H1 (cell line): ENCODE measurements around the gene PARK7. TPM values are rescaled to one million over a fixed set of nuclear protein-coding genes. Genes with fewer than 3 reads are reported as not detected.

Source experiments
- CTCF ChIA-PET: fragments of 300-600 bp; sonication (Branson Sonifier 250); formaldehyde crosslinking; loops from one replicate; lab custom pipeline; 2021; ENCODE audit not compliant: partially characterized antibody; lab: Charles Lee
- POLR2A ChIA-PET: fragments of 300-600 bp; sonication (Branson Sonifier 250); formaldehyde crosslinking; loops from one replicate; lab custom pipeline; 2021; ENCODE audit warnings: inconsistent platforms; ENCODE audit not compliant: partially characterized antibody; lab: Charles Lee
- DNase-seq, 2 experiments: peaks; one replicate each; pipeline versions ENCODE4 v3.0.0 to v3.0.0-alpha.2; 2010 to 2022; ENCODE audit warnings: low spot score in 2 of 2, low read depth in 1 of 2, mixed read lengths in 1 of 2
- FAIRE-seq: peaks from 2 replicates; lab custom pipeline; 2011; peaks lifted over from hg19 to GRCh38; lab: Jason Lieb, UNC
- H2AFZ ChIP-seq: 2 replicates; pipeline ENCODE4 v1.8.1; 2012; ENCODE audit warnings: low read length, inconsistent platforms
- H2AK5ac ChIP-seq: 2 replicates; pipeline ENCODE4 v1.6.1; 2013; ENCODE audit warnings: low read depth, low read length
- H2BK120ac ChIP-seq: replicated peaks from 2 replicates; pipeline ENCODE3; 2013; ENCODE audit warnings: low read depth, low read length, inconsistent platforms
- H2BK12ac ChIP-seq: 2 replicates; pipeline ENCODE4 v1.6.1; 2013; ENCODE audit warnings: low read depth, low read length
- H2BK15ac ChIP-seq: 2 replicates; pipeline ENCODE4 v1.6.1; 2013; ENCODE audit warnings: low read length
- H2BK20ac ChIP-seq: 2 replicates; pipeline ENCODE4 v1.6.1; 2013; ENCODE audit warnings: low read length
- H2BK5ac ChIP-seq: 2 replicates; pipeline ENCODE4 v1.6.1; 2013; ENCODE audit warnings: low read depth, low read length
- H3K14ac ChIP-seq: 2 replicates; pipeline ENCODE4 v1.6.1; 2013; ENCODE audit warnings: inconsistent platforms; ENCODE audit not compliant: insufficient read length
- H3K18ac ChIP-seq: 2 replicates; pipeline ENCODE4 v1.6.1; 2013; ENCODE audit warnings: low read length; ENCODE audit errors: extremely low read depth
- H3K23ac ChIP-seq: 2 replicates; pipeline ENCODE4 v1.6.1; 2013; ENCODE audit warnings: inconsistent platforms; ENCODE audit not compliant: insufficient read length
- H3K23me2 ChIP-seq: 2 replicates; pipeline ENCODE4 v1.6.1; 2013; ENCODE audit warnings: low read depth, low read length
- H3K27ac ChIP-seq: 2 replicates; pipeline ENCODE4 v1.6.1; 2011; ENCODE audit warnings: low read depth, low read length, inconsistent platforms
- H3K27me3 ChIP-seq, 4 experiments: replicated peaks in 1 of 4; 1 replicate in 1 of 4; 2 replicates in 3 of 4; pipeline versions ENCODE4 v1.6.1 to v1.8.1; 2011 to 2013; ENCODE audit warnings: low read length in 3 of 4, mild to moderate bottlenecking in 3 of 4, inconsistent platforms in 2 of 4, mixed read lengths in 2 of 4, moderate library complexity in 1 of 4; ENCODE audit not compliant: control insufficient read depth in 3 of 4, insufficient read depth in 3 of 4; ENCODE audit errors: extremely low read depth in 1 of 4
- H3K36me3 ChIP-seq, 4 experiments: 2 replicates each; pipeline versions ENCODE4 v1.6.1 to v1.8.1; 2011 to 2013; ENCODE audit warnings: mild to moderate bottlenecking in 4 of 4, low read length in 3 of 4, moderate library complexity in 2 of 4, control low read depth in 1 of 4, inconsistent platforms in 1 of 4; ENCODE audit not compliant: insufficient read depth in 4 of 4, control insufficient read depth in 2 of 4
- H3K4ac ChIP-seq: replicated peaks from 2 replicates; pipeline ENCODE3; 2013; ENCODE audit warnings: low read length, low read depth, mixed read lengths, inconsistent platforms; ENCODE audit not compliant: insufficient read length
- H3K4me1 ChIP-seq, 4 experiments: replicated peaks in 1 of 4; 1 replicate in 1 of 4; 2 replicates in 3 of 4; pipeline versions ENCODE4 v1.6.1 to v1.8.1; 2011 to 2013; ENCODE audit warnings: low read length in 3 of 4, inconsistent platforms in 2 of 4, mixed read lengths in 1 of 4; ENCODE audit not compliant: insufficient read depth in 4 of 4, control insufficient read depth in 3 of 4
- H3K4me2 ChIP-seq, 2 experiments: 2 replicates each; pipeline versions ENCODE4 v1.6.1 to v1.8.1; 2011 to 2013; ENCODE audit warnings: low read depth in 2 of 2, low read length in 2 of 2, control low read depth in 1 of 2, inconsistent platforms in 1 of 2, mild to moderate bottlenecking in 1 of 2; ENCODE audit not compliant: insufficient read depth in 1 of 2
- H3K4me3 ChIP-seq, 4 experiments: fragments of 200-600, 300-600 bp in 1 of 4; sonication (generic), shearing (Covaris generic), sonication (Bioruptor Twin) in 1 of 4; 2 replicates each; pipeline versions ENCODE4 v1.5.1 to v1.8.1; 2011 to 2016; ENCODE audit warnings: low read length in 4 of 4, low read depth in 3 of 4, control low read depth in 2 of 4, inconsistent platforms in 2 of 4, mild to moderate bottlenecking in 2 of 4, mixed read lengths in 1 of 4, moderate library complexity in 1 of 4; ENCODE audit not compliant: insufficient read depth in 2 of 4; ENCODE audit errors: extremely low read depth in 1 of 4
- H3K56ac ChIP-seq: replicated peaks from 2 replicates; pipeline ENCODE3; 2013; ENCODE audit warnings: low read depth, mild to moderate bottlenecking, mixed read lengths, low read length, inconsistent platforms; ENCODE audit not compliant: insufficient read length
- H3K79me1 ChIP-seq: 2 replicates; pipeline ENCODE4 v1.6.1; 2013; ENCODE audit warnings: low read depth, low read length, control low read depth
- H3K79me2 ChIP-seq, 2 experiments: 2 replicates each; pipeline versions ENCODE4 v1.6.1 to v1.8.1; 2012 to 2013; ENCODE audit warnings: low read length in 2 of 2, mild to moderate bottlenecking in 2 of 2, inconsistent platforms in 1 of 2; ENCODE audit not compliant: insufficient read depth in 2 of 2, control insufficient read depth in 1 of 2
- H3K9ac ChIP-seq, 4 experiments: replicated peaks in 1 of 4; 1 replicate in 1 of 4; 2 replicates in 3 of 4; pipeline versions ENCODE4 v1.6.1 to v1.8.1; 2011 to 2013; ENCODE audit warnings: low read depth in 3 of 4, low read length in 3 of 4, control low read depth in 2 of 4, mild to moderate bottlenecking in 2 of 4, moderate library complexity in 2 of 4, inconsistent platforms in 1 of 4; ENCODE audit errors: extremely low read depth in 1 of 4
- H3K9me3 ChIP-seq, 2 experiments: 2 replicates each; pipeline versions ENCODE4 v1.6.1 to v1.8.1; 2012 to 2013; ENCODE audit warnings: mild to moderate bottlenecking in 2 of 2, moderate library complexity in 2 of 2, control low read depth in 1 of 2, inconsistent platforms in 1 of 2, low read depth in 1 of 2, low read length in 1 of 2, mixed read lengths in 1 of 2; ENCODE audit not compliant: insufficient read depth in 2 of 2
- H4K20me1 ChIP-seq, 2 experiments: replicated peaks in 1 of 2; 2 replicates each; pipeline versions ENCODE3 to v1.8.1; 2011 to 2013; ENCODE audit warnings: inconsistent platforms in 2 of 2, low read length in 2 of 2, mild to moderate bottlenecking in 1 of 2; ENCODE audit not compliant: insufficient read depth in 2 of 2, control insufficient read depth in 1 of 2
- H4K5ac ChIP-seq: 2 replicates; pipeline ENCODE4 v1.6.1; 2013; ENCODE audit warnings: low read length, low read depth, mixed read lengths, inconsistent platforms; ENCODE audit not compliant: insufficient read length
- H4K8ac ChIP-seq: 2 replicates; pipeline ENCODE4 v1.8.0; 2013; ENCODE audit warnings: mild to moderate bottlenecking, moderate library complexity, low read length, inconsistent platforms; ENCODE audit not compliant: insufficient read depth; ENCODE audit errors: extremely low read depth
- H4K91ac ChIP-seq: replicated peaks from 2 replicates; pipeline ENCODE3; 2013; ENCODE audit warnings: low read length, mixed read lengths, inconsistent platforms; ENCODE audit not compliant: insufficient read length
- CBX8 ChIP-seq: fragments of 300-800, 300-1000 bp; sonication (generic); IDR thresholded peaks from 2 replicates; pipeline ENCODE4 v1.7.1; 2016; ENCODE audit warnings: low read depth, low read length, borderline replicate concordance
- CHD1 ChIP-seq: IDR thresholded peaks from 2 replicates; pipeline ENCODE4 v1.6.1; 2012; ENCODE audit warnings: low read depth, low read length, improper control_type of control experiment
- E2F6 ChIP-seq: IDR thresholded peaks from 2 replicates; pipeline ENCODE4 v1.6.1; 2012; ENCODE audit warnings: inconsistent platforms
- FOSL1 ChIP-seq: IDR thresholded peaks from 2 replicates; pipeline ENCODE4 v1.6.1; 2011; ENCODE audit warnings: mild to moderate bottlenecking, low read depth, low read length, moderate library complexity; ENCODE audit not compliant: insufficient read depth
- GTF2F1 ChIP-seq: IDR thresholded peaks from 2 replicates; pipeline ENCODE4 v1.6.1; 2012; ENCODE audit warnings: low read depth, low read length, improper control_type of control experiment, borderline replicate concordance
- KDM4A ChIP-seq: IDR thresholded peaks from one replicate; pipeline ENCODE4 v1.7.1; 2012; ENCODE audit warnings: low read depth, mild to moderate bottlenecking, moderate library complexity, low read length, inconsistent platforms; ENCODE audit not compliant: severe bottlenecking
- PHF8 ChIP-seq: fragments of 200-600 bp; sonication (generic); conservative IDR thresholded peaks from 2 replicates; pipeline ENCODE4 v1.7.1; 2012; ENCODE audit warnings: low read depth, mild to moderate bottlenecking, inconsistent platforms, low read length, moderate library complexity
- POU5F1 ChIP-seq: IDR thresholded peaks from 2 replicates; pipeline ENCODE4 v1.6.1; 2011; ENCODE audit warnings: low read depth, mild to moderate bottlenecking, low read length, moderate library complexity
- RAD21 ChIP-seq, 2 experiments: IDR thresholded peaks in 1 of 2; conservative IDR thresholded peaks in 1 of 2; 2 replicates each; pipeline ENCODE4 v1.6.1; 2011; ENCODE audit warnings: low read depth in 2 of 2, low read length in 2 of 2, improper control_type of control experiment in 1 of 2, inconsistent platforms in 1 of 2, mild to moderate bottlenecking in 1 of 2, moderate library complexity in 1 of 2
- SP4 ChIP-seq: IDR thresholded peaks from 2 replicates; pipeline ENCODE4 v1.6.1; 2012; ENCODE audit warnings: low read length, inconsistent platforms
- SUZ12 ChIP-seq: fragments of 200-600 bp; sonication (generic); IDR thresholded peaks from 2 replicates; pipeline ENCODE4 v1.6.1; 2012; ENCODE audit warnings: mild to moderate bottlenecking, inconsistent platforms, low read length, moderate library complexity, mixed read lengths
- TAF1 ChIP-seq: IDR thresholded peaks from 2 replicates; pipeline ENCODE4 v1.6.1; 2011; ENCODE audit warnings: mild to moderate bottlenecking, low read depth, low read length
- TEAD4 ChIP-seq: IDR thresholded peaks from 2 replicates; pipeline ENCODE4 v1.6.1; 2012; ENCODE audit warnings: low read depth, low read length, inconsistent platforms, mixed read lengths
- YY1 ChIP-seq: IDR thresholded peaks from 2 replicates; pipeline ENCODE4 v1.6.1; 2011; ENCODE audit warnings: low read depth, mild to moderate bottlenecking, low read length
- WGBS, 2 experiments: shearing (Covaris generic) in 1 of 2; methylation state at CpG; one replicate each; pipeline versions ENCODE4 v1.1.6 to v1.1.7; 2013 to 2015; ENCODE audit warnings: low lambda C conversion rate in 2 of 2, mixed read lengths in 2 of 2, inconsistent platforms in 1 of 2, low coverage in 1 of 2, missing lambda C conversion rate in 1 of 2; ENCODE audit not compliant: insufficient replicate concordance in 2 of 2, insufficient coverage in 1 of 2, insufficient read length in 1 of 2; ENCODE audit errors: extremely low coverage in 1 of 2, missing lambda C conversion rate in 1 of 2; 5-methylcytosine and 5-hydroxymethylcytosine counted together
- polyA plus RNA-seq, 7 experiments: library from polyadenylated mRNA; depleted of rRNA in 3 of 7; stranded (reverse) in 5 of 7; unstranded in 2 of 7; fragments of >200 nt in 5 of 7; fragments of 200-250 nt in 2 of 7; gene quantifications; 1 replicate in 5 of 7; 2 replicates in 1 of 7; 4 replicates in 1 of 7; pipeline versions ENCODE4 v1.2.1 to v1.2.3, GENCODE V29; 2011 to 2013; ENCODE audit warnings: missing spikeins in 2 of 7, mixed read lengths in 2 of 7
- total RNA-seq: library from RNA; stranded (reverse); fragmentation: NEBNext Ultra II Directional; extraction: Animal tissue kit (Norgen Biotek cat#: 25700); gene quantifications from 2 replicates; pipeline ENCODE4 v1.2.1, GENCODE V29; 2021

PARK7 gene
- total and polyA plus RNA-seq, 2 of the 8 experiments (the other 6 are each of a cell fraction or from before 2014, with no cell fraction given) = 206 to 383 TPM

GRCh38 chr1:7940034-7940433 is 21.5 kb upstream of the PARK7 start:
- no peak overlapping the region for H4K91ac ChIP-seq
- no peak overlapping the region for H3K27ac ChIP-seq
- no peak overlapping the region for H3K56ac ChIP-seq
- WGBS, 2 experiments = 93% methylated on average over 3 of the region's 3 CpGs; no CpG with 5 or more reads in 1 of the 2 experiments
- DNase-seq = no peak
- H3K4me1 ChIP-seq = peaks cover 0 to 8% (median 0%) of the 10 kb centered on the region in 4 experiments; a peak in 4 of 7 replicates
- no peak overlapping the region for H2BK12ac ChIP-seq
- CTCF ChIA-PET = interaction anchor here (1.0 to 1.3 kb wide), 3 partner anchors 8 to 26 kb away, joined by 3 to 4 read pairs (median 3); partner anchors contain the start of gene PARK7
- no peaks in the 10 kb centered on the region for H3K36me3 ChIP-seq
- no peaks in the 10 kb centered on the region for H3K9me3 ChIP-seq
- no peak overlapping the region for H3K4ac ChIP-seq
- no peaks in the 10 kb centered on the region; the same call in 1 of the 2 replicates for H3K79me1 ChIP-seq
- H3K23ac ChIP-seq = no peak overlapping the region
- H2BK5ac ChIP-seq = no peak overlapping the region
- H4K8ac ChIP-seq = no peak overlapping the region
- no peak overlapping the region for H3K14ac ChIP-seq
- no peak overlapping the region for H2BK120ac ChIP-seq
- no peaks in the 10 kb centered on the region for H3K79me2 ChIP-seq
- H4K20me1 ChIP-seq = no peaks in the 10 kb centered on the region
- H3K27me3 ChIP-seq = peaks cover 16 to 31% (median 28%) of the 10 kb centered on the region in 4 experiments
- no peak overlapping the region for H2AFZ ChIP-seq
- no peaks in the 10 kb centered on the region; the same call in 1 of the 2 replicates for H3K23me2 ChIP-seq
- H2AK5ac ChIP-seq = no peak overlapping the region
- no peak overlapping the region for H3K9ac ChIP-seq
- H2BK15ac ChIP-seq = no peak overlapping the region
- no peak overlapping the region for H2BK20ac ChIP-seq
- FAIRE-seq = no peak
- no peak overlapping the region for H3K4me3 ChIP-seq
- POLR2A ChIA-PET = interaction anchor here (1.4 kb wide), 1 partner anchor 259 kb away, joined by 3 read pairs; no protein-coding TSS in a partner anchor
- no peak overlapping the region for H3K4me2 ChIP-seq
- H3K18ac ChIP-seq = no peak overlapping the region
- no peak overlapping the region for H4K5ac ChIP-seq
- TF ChIP-seq RAD21 (IDR thresholded peaks at IDR 0.05 in 1 of 2, conservative IDR thresholded peaks at IDR 0.05 in 1 of 2; ENCODE audit: low read depth in 2 of 2, low read length in 2 of 2) = no peak
- no peak for TF ChIP-seq GTF2F1
- no peak for TF ChIP-seq TAF1
- no peak for TF ChIP-seq CBX8
- TF ChIP-seq TEAD4 = no peak
- no peak for TF ChIP-seq KDM4A
- no peak for TF ChIP-seq SUZ12
- no peak for TF ChIP-seq CHD1
- TF ChIP-seq SP4 = no peak
- no peak for TF ChIP-seq FOSL1
- TF ChIP-seq YY1 = no peak
- no peak for TF ChIP-seq POU5F1
- TF ChIP-seq E2F6 = no peak
- TF ChIP-seq PHF8 = no peak
